Measurements from ENCODE around the gene RSAD2.

- TF ChIP-seq CTCF (IDR thresholded peaks at IDR 0.05) (no peak), EP300 (IDR thresholded peaks at IDR 0.05) (no peak), POLR2A (IDR thresholded peaks at IDR 0.05) (no peak)
These were observed 40.3 kb downstream of the RSAD2 start for GRCh38 chr2:6917761-6918421.
